ENCODE data around the gene GALNT9.
"Not testable (repeated sequence)": the region's sequence is repeated elsewhere in the genome, so short reads cannot be mapped to it uniquely, and the experiment has no call there.

Gene GALNT9

GRCh38 chr12:132269271-132269968 is 60.0 kb downstream of the GALNT9 start:
- no peak for ATAC-seq (replicated peaks)
- H3K4me3 Mint-ChIP-seq, result no peak overlapping the region
- H3K36me3 Mint-ChIP-seq (ENCODE audit: insufficient read depth), result no peaks in the 10 kb centered on the region
- DNase-seq, result no peak
- H3K4me1 Mint-ChIP-seq (ENCODE audit: low read depth in 2 of 2), result no peaks in the 10 kb centered on the region
- H3K27ac Mint-ChIP-seq, result no peak overlapping the region
- H3K9me3 Mint-ChIP-seq, result no peaks in the 10 kb centered on the region
- peaks cover 0 to 12% of the 10 kb centered on the region in 2 donors for H3K27me3 Mint-ChIP-seq

DNA sequence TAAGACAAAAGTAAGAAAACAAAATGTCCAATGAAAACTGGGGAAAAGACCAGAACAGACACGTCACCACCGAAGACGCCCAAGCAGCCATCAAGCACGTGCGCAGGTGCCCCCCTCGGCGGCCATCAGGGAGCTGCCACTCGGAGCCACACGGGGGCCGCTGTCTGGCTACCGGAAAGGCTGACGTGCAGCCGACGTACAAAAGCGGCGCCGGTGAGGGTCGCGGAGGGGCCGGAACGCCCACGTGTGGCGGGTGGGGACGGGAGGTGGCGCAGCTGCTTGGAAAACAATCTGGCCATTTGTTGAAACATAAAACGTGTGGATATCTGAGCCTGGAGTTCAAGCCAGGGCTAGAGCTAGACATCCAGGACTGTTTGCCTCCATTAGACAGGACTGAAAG is 60.7 kb downstream of the GALNT9 start:
- H3K27me3 Mint-ChIP-seq, result peaks cover 0 to 10% of the 10 kb centered on the region in 2 donors
- H3K4me3 Mint-ChIP-seq, result no peak overlapping the region
- H3K36me3 Mint-ChIP-seq (ENCODE audit: insufficient read depth), result no peaks in the 10 kb centered on the region
- H3K4me1 Mint-ChIP-seq (ENCODE audit: low read depth in 2 of 2), result no peaks in the 10 kb centered on the region
- H3K27ac Mint-ChIP-seq, result no peak overlapping the region
- DNase-seq, result no peak
- no peaks in the 10 kb centered on the region for H3K9me3 Mint-ChIP-seq
- no peak for ATAC-seq (replicated peaks)

DNA sequence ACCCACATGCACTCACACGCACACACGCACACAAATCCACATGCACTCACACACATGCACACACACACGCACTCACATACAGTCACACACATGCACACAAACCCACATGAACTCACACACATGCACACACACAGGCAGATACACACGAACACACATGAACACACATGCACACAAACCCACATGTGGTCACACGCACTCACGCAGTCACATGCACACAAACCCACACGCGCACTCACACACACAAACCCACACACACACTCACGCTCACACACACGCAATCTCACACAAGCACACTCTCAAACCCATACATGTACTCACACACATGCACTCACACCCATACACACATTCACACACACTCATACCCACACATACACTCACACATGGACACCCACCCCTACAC is 61.5 kb downstream of the GALNT9 start:
- Mint-ChIP-seq H3K27ac (no peak overlapping the region), H3K9me3 (no peaks in the 10 kb centered on the region), H3K27me3 (peaks cover 0 to 4% of the 10 kb centered on the region in 2 donors), H3K4me3 (no peak overlapping the region), H3K4me1 (ENCODE audit: low read depth in 2 of 2) (no peaks in the 10 kb centered on the region), H3K36me3 (ENCODE audit: insufficient read depth) (no peaks in the 10 kb centered on the region)
- ATAC-seq (replicated peaks) (no peak), DNase-seq (no peak)

DNA sequence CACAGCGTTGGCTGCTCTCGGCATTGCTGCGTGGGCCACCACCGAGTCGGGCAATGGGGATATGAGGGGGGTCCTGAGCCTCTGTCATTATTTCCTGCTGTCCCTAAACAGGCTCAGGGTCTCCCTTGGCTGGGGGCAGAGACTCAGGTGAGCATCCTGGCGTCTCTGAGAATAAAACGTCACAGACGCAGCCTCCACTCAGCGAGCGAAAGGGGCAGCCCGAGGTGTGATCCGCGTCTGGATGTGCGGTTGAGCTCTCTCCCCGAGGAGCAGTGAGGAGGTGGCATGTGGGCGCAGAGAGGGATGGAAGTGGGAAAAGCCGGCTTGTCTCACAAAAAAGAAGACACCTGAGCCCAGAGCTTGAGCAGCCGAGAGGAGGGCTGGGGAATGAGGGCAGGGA is 62.6 kb downstream of the GALNT9 start:
- no peak for DNase-seq
- H3K36me3 Mint-ChIP-seq (ENCODE audit: insufficient read depth), result no peaks in the 10 kb centered on the region
- H3K27ac Mint-ChIP-seq, result no peak overlapping the region
- H3K4me1 Mint-ChIP-seq (ENCODE audit: low read depth in 2 of 2), result no peaks in the 10 kb centered on the region
- no peaks in the 10 kb centered on the region for H3K9me3 Mint-ChIP-seq
- peaks cover 0 to 4% of the 10 kb centered on the region in 2 donors for H3K27me3 Mint-ChIP-seq
- H3K4me3 Mint-ChIP-seq, result no peak overlapping the region
- ATAC-seq (replicated peaks), result no peak

GRCh38 chr12:132266370-132266769 is 63.0 kb downstream of the GALNT9 start:
- ATAC-seq (replicated peaks) (no peak), DNase-seq (no peak)
- H3K4me3 Mint-ChIP-seq, result no peak overlapping the region
- H3K4me1 Mint-ChIP-seq (ENCODE audit: low read depth in 2 of 2), result no peaks in the 10 kb centered on the region
- no peaks in the 10 kb centered on the region for H3K9me3 Mint-ChIP-seq
- no peaks in the 10 kb centered on the region for H3K36me3 Mint-ChIP-seq (ENCODE audit: insufficient read depth)
- peaks cover 4 to 8% of the 10 kb centered on the region in 2 donors for H3K27me3 Mint-ChIP-seq
- H3K27ac Mint-ChIP-seq, result no peak overlapping the region

DNA sequence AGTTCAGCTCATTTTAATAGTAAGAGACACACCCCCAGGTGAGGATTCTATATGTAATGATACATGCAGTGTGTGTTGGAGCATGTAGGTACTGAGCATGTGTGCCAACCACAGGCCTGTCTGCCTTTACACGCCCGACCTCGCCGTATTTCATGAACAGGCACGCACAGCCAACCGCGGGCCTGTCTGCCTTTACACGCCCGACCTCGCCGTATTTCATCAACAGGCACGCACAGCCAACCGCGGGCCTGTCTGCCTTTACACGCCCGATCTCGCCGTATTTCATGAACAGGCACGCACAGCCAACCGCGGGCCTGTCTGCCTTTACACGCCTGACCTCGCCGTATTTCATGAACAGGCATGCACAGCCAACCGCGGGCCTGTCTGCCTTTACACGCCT is 63.6 kb downstream of the GALNT9 start:
- H3K9me3 Mint-ChIP-seq; H3K4me3 Mint-ChIP-seq; H3K27ac Mint-ChIP-seq; H3K4me1 Mint-ChIP-seq (ENCODE audit: low read depth in 2 of 2); DNase-seq; H3K36me3 Mint-ChIP-seq (ENCODE audit: insufficient read depth); ATAC-seq (replicated peaks): not testable (repeated sequence)
- H3K27me3 Mint-ChIP-seq, result peaks cover 10 to 13% of the 10 kb centered on the region in 2 donors

- Mint-ChIP-seq H3K9me3 (no peaks in the 10 kb centered on the region), H3K36me3 (ENCODE audit: insufficient read depth) (no peaks in the 10 kb centered on the region), H3K4me3 (no peak overlapping the region), H3K4me1 (ENCODE audit: low read depth in 2 of 2) (no peaks in the 10 kb centered on the region), H3K27ac (no peak overlapping the region), H3K27me3 (peaks cover 10 to 15% of the 10 kb centered on the region in 2 donors)
- no peak for DNase-seq
- ATAC-seq (replicated peaks), result no peak
These were observed 64.2 kb downstream of the GALNT9 start for GRCh38 chr12:132265056-132265800.

DNA sequence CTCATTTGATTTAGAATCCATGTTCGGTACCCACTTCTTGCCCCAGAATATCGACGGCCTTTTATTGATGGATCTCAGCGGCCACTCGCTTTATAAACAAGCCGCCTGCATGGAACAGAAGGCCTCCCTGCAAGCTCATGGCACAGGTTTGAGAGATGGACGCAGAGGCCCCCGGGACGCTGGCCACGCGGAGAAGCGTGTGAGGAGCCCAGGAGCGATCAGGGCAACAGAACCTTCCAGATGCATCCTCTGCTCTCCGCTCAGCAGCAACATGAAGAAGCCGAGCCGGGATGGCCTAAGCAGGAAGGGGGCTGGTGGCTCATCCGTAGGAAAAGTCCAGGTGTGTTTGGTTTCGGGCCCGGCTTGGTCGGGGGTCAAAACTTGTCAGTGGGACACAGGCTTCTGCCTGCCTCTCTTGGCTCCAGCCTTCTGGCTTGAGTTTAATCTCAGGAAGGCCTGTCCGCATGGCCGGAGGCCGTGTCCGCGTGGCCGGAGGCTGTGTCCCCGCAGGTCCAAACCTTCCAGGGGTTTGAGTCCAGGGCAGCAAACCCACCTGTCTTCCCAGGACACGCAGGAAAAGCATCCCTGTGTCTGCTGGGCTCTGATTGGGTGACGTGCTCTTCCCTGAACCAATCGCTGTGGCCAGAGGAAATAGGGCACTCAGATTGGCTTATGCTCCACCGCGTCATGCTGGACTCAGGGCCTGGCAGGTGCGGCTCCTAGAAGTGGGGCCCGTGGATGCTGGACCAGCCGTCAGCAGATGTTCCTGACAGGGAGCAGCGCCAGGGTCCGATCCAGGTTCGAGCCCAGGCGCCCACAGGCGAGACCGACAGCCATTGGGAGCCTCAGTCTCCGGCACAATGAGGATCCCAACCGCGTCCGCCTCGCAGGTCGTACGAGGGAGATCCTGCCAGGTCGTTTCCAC is 65.0 kb downstream of the GALNT9 start:
- H3K4me3 Mint-ChIP-seq, result no peak overlapping the region
- H3K27ac Mint-ChIP-seq, result no peak overlapping the region
- ATAC-seq (replicated peaks) (no peak), DNase-seq (no peak)
- H3K27me3 Mint-ChIP-seq, result peaks cover 10 to 20% of the 10 kb centered on the region in 2 donors
- H3K9me3 Mint-ChIP-seq, result no peaks in the 10 kb centered on the region
- no peaks in the 10 kb centered on the region for H3K36me3 Mint-ChIP-seq (ENCODE audit: insufficient read depth)
- no peaks in the 10 kb centered on the region for H3K4me1 Mint-ChIP-seq (ENCODE audit: low read depth in 2 of 2)

DNA sequence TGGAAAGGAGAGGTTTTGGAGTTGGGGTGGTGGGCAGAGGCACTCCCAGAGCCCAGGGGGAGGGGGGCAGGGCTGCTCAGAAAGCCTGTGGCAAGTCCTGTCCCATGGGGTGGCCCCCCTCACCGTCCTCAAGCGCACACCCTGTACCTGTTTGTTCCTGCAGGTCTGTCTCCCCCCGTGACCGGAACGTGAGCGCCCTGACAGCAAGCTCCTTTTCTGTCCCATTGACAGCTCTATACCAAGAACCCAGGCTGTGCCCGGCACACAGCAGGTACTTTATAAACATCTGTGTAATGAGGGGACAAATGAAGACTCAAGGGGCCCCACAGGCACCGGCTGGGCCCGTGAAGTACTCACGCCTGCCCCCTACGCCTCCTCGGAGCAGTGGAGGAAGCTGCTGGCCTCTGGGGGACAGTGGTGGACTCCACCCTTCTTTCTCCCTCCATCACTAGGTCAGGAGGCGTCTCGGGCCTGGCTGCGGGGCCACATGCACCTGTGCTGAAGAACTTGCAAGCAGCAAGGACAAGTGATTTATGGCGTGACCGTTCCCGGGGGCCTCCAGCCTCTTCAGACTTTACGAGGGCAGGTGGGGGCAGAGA is 65.8 kb downstream of the GALNT9 start:
- no peak for DNase-seq
- no peak overlapping the region for H3K4me3 Mint-ChIP-seq
- H3K9me3 Mint-ChIP-seq, result no peaks in the 10 kb centered on the region
- peaks cover 10 to 28% of the 10 kb centered on the region in 2 donors for H3K27me3 Mint-ChIP-seq
- no peaks in the 10 kb centered on the region for H3K36me3 Mint-ChIP-seq (ENCODE audit: insufficient read depth)
- ATAC-seq (replicated peaks), result no peak
- H3K4me1 Mint-ChIP-seq (ENCODE audit: low read depth in 2 of 2), result no peaks in the 10 kb centered on the region
- H3K27ac Mint-ChIP-seq, result no peak overlapping the region

- no peak for DNase-seq
- no peak overlapping the region for H3K27ac Mint-ChIP-seq
- peaks cover 15 to 33% of the 10 kb centered on the region in 2 donors for H3K27me3 Mint-ChIP-seq
- H3K4me3 Mint-ChIP-seq, result no peak overlapping the region
- no peaks in the 10 kb centered on the region for H3K9me3 Mint-ChIP-seq
- H3K36me3 Mint-ChIP-seq (ENCODE audit: insufficient read depth), result no peaks in the 10 kb centered on the region
- ATAC-seq (replicated peaks), result no peak
- no peaks in the 10 kb centered on the region for H3K4me1 Mint-ChIP-seq (ENCODE audit: low read depth in 2 of 2)
These were observed 66.4 kb downstream of the GALNT9 start for GRCh38 chr12:132263061-132263360.

DNA sequence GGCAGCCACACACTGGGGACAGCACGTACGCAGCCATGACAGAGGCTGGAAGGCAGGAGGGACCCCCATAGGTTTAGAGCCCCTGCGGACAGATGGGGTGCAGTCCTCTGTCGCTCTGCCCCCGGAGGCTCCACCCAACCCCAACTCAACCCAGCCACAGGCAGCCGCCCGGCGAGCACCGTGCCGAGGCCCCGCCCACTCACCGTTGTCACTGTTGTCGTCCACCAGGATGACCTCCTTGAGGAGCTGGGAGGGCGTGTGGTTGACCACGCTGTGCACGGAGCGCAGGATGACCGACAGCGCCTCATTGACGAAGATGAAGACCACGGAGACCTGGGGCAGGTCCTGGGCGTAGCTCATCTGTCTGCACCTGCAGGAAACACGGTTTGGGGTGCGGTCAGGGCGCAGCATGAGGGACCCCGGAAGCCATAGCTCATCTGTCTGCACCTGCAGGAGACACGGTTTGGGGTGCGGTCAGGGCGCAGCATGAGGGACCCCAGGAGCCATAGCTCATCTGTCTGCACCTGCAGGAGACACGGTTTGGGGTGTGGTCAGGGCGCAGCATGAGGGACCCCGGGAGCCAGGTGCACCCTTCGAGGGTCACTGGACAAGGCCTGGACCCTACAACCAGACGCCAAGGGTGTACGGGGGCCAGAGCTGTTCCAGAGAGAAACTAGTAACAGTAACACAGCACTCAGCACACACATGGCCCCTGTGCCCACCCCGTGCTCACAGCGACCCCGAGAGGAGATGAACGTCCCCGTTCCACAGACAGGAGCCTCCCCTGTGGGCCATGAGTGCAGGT is 66.9 kb downstream of the GALNT9 start:
- ATAC-seq (replicated peaks) (no peak), DNase-seq (no peak)
- Mint-ChIP-seq H3K27me3 (peaks cover 17 to 39% of the 10 kb centered on the region in 2 donors), H3K36me3 (ENCODE audit: insufficient read depth) (no peaks in the 10 kb centered on the region), H3K27ac (no peak overlapping the region), H3K9me3 (no peaks in the 10 kb centered on the region), H3K4me1 (ENCODE audit: low read depth in 2 of 2) (no peaks in the 10 kb centered on the region), H3K4me3 (no peak overlapping the region)

DNA sequence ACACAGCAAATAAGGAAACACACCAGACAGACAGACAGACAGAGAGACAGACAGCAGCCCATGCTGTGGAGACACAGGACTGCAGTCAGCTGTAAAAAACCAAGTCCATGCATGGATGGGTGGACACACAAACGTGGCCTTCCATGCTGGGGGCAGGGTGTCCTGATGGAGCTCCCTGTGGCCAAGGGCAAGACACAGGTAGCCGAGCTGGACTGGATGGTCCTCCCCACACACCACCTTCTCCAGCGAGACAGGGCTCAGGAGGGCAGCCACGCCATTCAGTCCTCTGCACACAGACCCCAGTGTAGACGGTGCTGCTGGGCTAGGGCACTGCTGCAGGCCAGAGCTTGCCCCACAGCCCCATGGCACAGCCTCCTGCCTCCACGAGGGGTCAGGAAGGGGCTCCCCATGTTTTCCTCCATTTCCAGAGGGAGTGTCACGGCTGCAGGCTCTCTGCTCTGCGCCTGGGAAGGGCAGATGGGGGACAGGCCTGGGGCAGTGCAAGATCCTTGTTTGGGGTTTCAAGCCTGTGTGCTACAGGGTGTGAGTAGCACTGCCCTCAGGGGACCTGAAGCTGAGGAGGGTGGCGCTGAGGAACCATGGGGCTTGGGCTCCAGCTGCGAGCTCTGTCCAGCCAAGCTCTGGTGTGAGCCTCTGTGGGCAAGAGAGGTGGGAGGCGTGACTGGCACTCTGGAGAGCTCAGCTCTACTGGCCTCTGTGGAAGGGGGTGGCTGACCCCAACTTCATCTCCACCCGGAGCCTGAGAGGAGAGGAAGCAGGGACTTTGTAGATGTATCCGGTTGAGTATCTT is 67.9 kb downstream of the GALNT9 start:
- Mint-ChIP-seq H3K27ac (no peak overlapping the region), H3K9me3 (no peaks in the 10 kb centered on the region), H3K36me3 (ENCODE audit: insufficient read depth) (no peaks in the 10 kb centered on the region), H3K4me3 (no peak overlapping the region), H3K27me3 (peaks cover 17 to 43% of the 10 kb centered on the region in 2 donors), H3K4me1 (ENCODE audit: low read depth in 2 of 2) (no peaks in the 10 kb centered on the region)
- DNase-seq (no peak), ATAC-seq (replicated peaks) (no peak)
